ENCODE data around the gene FTHL17. TPM values are rescaled to one million over a fixed set of nuclear protein-coding genes. Genes with fewer than 3 reads are reported as not detected.

Gene FTHL17
- total RNA-seq, 1 donor from 2014 or later = not detected

DNA sequence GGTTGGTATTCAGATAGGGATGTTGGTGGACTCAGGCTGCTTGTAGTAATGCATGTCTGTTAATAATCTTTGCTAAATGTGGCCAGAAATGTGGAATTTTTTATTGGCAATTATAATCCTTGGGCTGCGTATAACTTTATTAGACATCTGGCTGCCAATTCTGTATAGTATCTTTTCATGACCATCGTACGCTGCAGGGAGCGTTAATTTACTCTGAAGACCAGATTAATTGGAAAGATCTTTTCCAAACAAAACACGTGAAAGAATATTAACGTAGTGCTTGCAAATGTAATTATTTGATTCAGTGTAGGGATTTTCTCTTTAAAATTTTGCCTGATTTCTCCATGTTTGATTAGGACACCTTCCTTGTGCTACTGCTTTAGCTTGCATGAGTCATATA lies 38.8 kb upstream of the FTHL17 start:
- Mint-ChIP-seq H3K27ac (ENCODE audit: unreplicated experiment) (no peak overlapping the region), H3K9me3 (ENCODE audit: unreplicated experiment) (peaks cover 6% of the 10 kb centered on the region), H3K4me3 (ENCODE audit: unreplicated experiment) (no peak overlapping the region), H3K27me3 (ENCODE audit: unreplicated experiment) (no peaks in the 10 kb centered on the region), H3K36me3 (ENCODE audit: unreplicated experiment) (no peaks in the 10 kb centered on the region), H3K4me1 (ENCODE audit: unreplicated experiment) (peaks cover 1% of the 10 kb centered on the region)
- TF ChIP-seq CTCF (IDR thresholded peaks at IDR 0.05) = no peak
- no peak for DNase-seq (ENCODE audit: extremely low spot score, unreplicated experiment)

GRCh38 chrX:31099536-31100090 lies 27.8 kb upstream of the FTHL17 start:
- H3K9me3 Mint-ChIP-seq (ENCODE audit: unreplicated experiment) = peaks cover 11% of the 10 kb centered on the region
- no peaks in the 10 kb centered on the region for H3K4me1 Mint-ChIP-seq (ENCODE audit: unreplicated experiment)
- H3K27me3 Mint-ChIP-seq (ENCODE audit: unreplicated experiment) = peaks cover 13% of the 10 kb centered on the region
- TF ChIP-seq CTCF (IDR thresholded peaks at IDR 0.05) = no peak
- no peak overlapping the region for H3K27ac Mint-ChIP-seq (ENCODE audit: unreplicated experiment)
- no peak for DNase-seq (ENCODE audit: extremely low spot score, unreplicated experiment)
- H3K36me3 Mint-ChIP-seq (ENCODE audit: unreplicated experiment) = no peaks in the 10 kb centered on the region
- H3K4me3 Mint-ChIP-seq (ENCODE audit: unreplicated experiment) = no peak overlapping the region

- H3K27ac Mint-ChIP-seq (ENCODE audit: unreplicated experiment) = no peak overlapping the region
- no peak for DNase-seq (ENCODE audit: extremely low spot score, unreplicated experiment)
- TF ChIP-seq CTCF (IDR thresholded peaks at IDR 0.05) = no peak
- peaks cover 15% of the 10 kb centered on the region for H3K27me3 Mint-ChIP-seq (ENCODE audit: unreplicated experiment)
- peaks cover 16% of the 10 kb centered on the region for H3K9me3 Mint-ChIP-seq (ENCODE audit: unreplicated experiment)
- H3K4me3 Mint-ChIP-seq (ENCODE audit: unreplicated experiment) = no peak overlapping the region
- no peaks in the 10 kb centered on the region for H3K4me1 Mint-ChIP-seq (ENCODE audit: unreplicated experiment)
- no peaks in the 10 kb centered on the region for H3K36me3 Mint-ChIP-seq (ENCODE audit: unreplicated experiment)
These were observed 26.2 kb upstream of the FTHL17 start for GRCh38 chrX:31098079-31098478.

DNA sequence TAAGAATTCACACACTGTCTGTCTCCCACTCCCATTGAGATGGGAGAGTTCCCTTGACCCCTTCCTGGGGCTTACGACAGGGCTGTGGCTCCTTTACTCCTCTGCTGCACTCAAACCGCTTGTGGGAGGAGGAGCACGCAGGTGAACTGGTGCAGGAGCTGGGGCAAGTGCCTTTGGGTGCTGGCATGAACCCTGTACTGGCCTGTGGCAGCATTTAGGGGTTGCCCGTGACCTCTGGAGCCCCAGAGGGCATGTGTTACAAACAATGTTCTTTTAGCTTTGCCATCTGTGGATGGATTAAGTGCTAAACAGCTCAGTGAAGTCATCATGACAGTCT lies 21.8 kb upstream of the FTHL17 start:
- no peak overlapping the region for H3K27ac Mint-ChIP-seq (ENCODE audit: unreplicated experiment)
- H3K4me3 Mint-ChIP-seq (ENCODE audit: unreplicated experiment) = no peak overlapping the region
- no peak for TF ChIP-seq CTCF (IDR thresholded peaks at IDR 0.05)
- DNase-seq (ENCODE audit: extremely low spot score, unreplicated experiment) = no peak
- no peaks in the 10 kb centered on the region for H3K4me1 Mint-ChIP-seq (ENCODE audit: unreplicated experiment)
- H3K9me3 Mint-ChIP-seq (ENCODE audit: unreplicated experiment) = peaks cover 20% of the 10 kb centered on the region
- peaks cover 11% of the 10 kb centered on the region for H3K27me3 Mint-ChIP-seq (ENCODE audit: unreplicated experiment)
- no peaks in the 10 kb centered on the region for H3K36me3 Mint-ChIP-seq (ENCODE audit: unreplicated experiment)

- no peak overlapping the region for H3K4me3 Mint-ChIP-seq (ENCODE audit: unreplicated experiment)
- H3K36me3 Mint-ChIP-seq (ENCODE audit: unreplicated experiment) = no peaks in the 10 kb centered on the region
- no peak for DNase-seq (ENCODE audit: extremely low spot score, unreplicated experiment)
- H3K4me1 Mint-ChIP-seq (ENCODE audit: unreplicated experiment) = no peaks in the 10 kb centered on the region
- H3K27me3 Mint-ChIP-seq (ENCODE audit: unreplicated experiment) = peaks cover 9% of the 10 kb centered on the region
- peaks cover 20% of the 10 kb centered on the region for H3K9me3 Mint-ChIP-seq (ENCODE audit: unreplicated experiment)
- TF ChIP-seq CTCF (IDR thresholded peaks at IDR 0.05) = no peak
- no peak overlapping the region for H3K27ac Mint-ChIP-seq (ENCODE audit: unreplicated experiment)
These were observed 21.3 kb upstream of the FTHL17 start for GRCh38 chrX:31092970-31093638.
